GM12874 (cell line): Measurements from ENCODE around the gene EEF1A2.

ENCODE experiments used
- CTCF ChIP-seq: IDR thresholded peaks from 2 replicates; pipeline ENCODE4 v1.5.1; 2011; ENCODE audit warnings: low read depth, mild to moderate bottlenecking, control low read depth, low read length, moderate library complexity; ENCODE audit not compliant: insufficient read depth

The EEF1A2 gene

GRCh38 chr20:63521602-63522001 is 22.7 kb upstream of the EEF1A2 start:
- no peak for TF ChIP-seq CTCF

GRCh38 chr20:63520934-63521601 is 22.2 kb upstream of the EEF1A2 start:
- peak; percentile 22; the same call in 1 of the 2 replicates for TF ChIP-seq CTCF

- TF ChIP-seq CTCF, result no peak
Measured at GRCh38 chr20:63520504-63520933, 21.6 kb upstream of the EEF1A2 start, which contains the start of gene PPDPF. Gene PPDPF, plus strand, starts transcription at chr20:63520765. Its CDS starts 544 bp downstream, at chr20:63521309.

- TF ChIP-seq CTCF, result 0 out of 2 replicates have a peak, but pooled peaks have one; percentile 17
Measured at GRCh38 chr20:63519668-63520503, 21.0 kb upstream of the EEF1A2 start.

DNA sequence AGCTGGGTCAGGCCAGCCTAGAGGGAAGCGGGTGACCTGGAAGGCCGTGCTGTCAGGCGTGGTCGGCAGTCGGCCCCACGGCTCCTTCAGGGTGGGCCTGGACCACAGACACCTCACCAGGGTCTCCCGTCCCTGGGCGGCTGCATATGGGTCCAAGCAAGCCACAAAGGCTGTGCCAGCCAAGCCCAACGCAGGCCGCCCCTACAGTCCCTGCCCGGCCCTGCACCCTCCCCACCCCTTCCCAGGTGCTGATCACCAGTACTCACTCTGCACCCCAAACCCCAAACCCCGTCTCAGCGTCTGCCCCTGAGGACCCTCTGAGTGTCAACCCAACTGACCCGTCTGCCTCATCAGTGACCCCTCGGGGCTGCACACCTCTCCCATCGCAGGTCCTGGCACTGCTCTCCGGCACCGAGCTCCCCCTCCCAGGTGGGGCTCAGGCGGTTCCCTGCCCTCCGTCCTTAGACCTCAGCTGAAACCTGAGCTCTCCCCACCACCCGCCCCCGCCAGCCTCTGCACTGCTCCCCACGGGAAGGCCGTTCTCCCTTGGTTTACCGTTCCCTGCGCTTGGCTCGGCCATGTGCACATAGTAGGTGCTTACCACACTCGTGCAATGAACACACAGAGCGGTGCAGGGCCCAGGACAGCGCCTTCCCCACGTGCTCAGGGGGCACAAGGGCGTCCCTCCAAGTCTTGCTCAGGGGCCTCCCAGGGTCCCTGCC is 20.2 kb upstream of the EEF1A2 start:
- TF ChIP-seq CTCF, result no peak

- TF ChIP-seq CTCF, result no peak
Measured at GRCh38 chr20:63518351-63518861, 19.5 kb upstream of the EEF1A2 start.
